HPDE6-E6E7 (cell line): ENCODE data around the gene NACA.

ENCODE experiments used
- DNase-seq: peaks from one replicate; pipeline ENCODE4 v3.0.0; 2011; ENCODE audit warnings: missing footprints; ENCODE audit errors: extremely low spot score

Gene NACA

GRCh38 chr12:56688129-56688845 is 36.8 kb downstream of the NACA start, which contains the start of gene PTGES3:
Gene PTGES3, minus strand, starts transcription at chr12:56688284. Its CDS starts 285 bp downstream, at chr12:56687999.
- DNase-seq: peak; percentile 93

- DNase-seq: peak; percentile 17
Measured at GRCh38 chr12:56687223-56688128, 37.6 kb downstream of the NACA start.

GRCh38 chr12:56684745-56685359 is 40.2 kb downstream of the NACA start:
- no peak for DNase-seq

GRCh38 chr12:56682323-56682722 is 42.8 kb downstream of the NACA start:
- no peak for DNase-seq

- no peak for DNase-seq
Measured at GRCh38 chr12:56679883-56680575, 45.1 kb downstream of the NACA start.

- no peak for DNase-seq
Measured at GRCh38 chr12:56678852-56679251, 46.2 kb downstream of the NACA start.

- DNase-seq: no peak
Measured at GRCh38 chr12:56677680-56678079, 47.4 kb downstream of the NACA start.

GRCh38 chr12:56676851-56677580 is 48.1 kb downstream of the NACA start:
- DNase-seq: no peak

GRCh38 chr12:56671608-56672007 is 53.5 kb downstream of the NACA start:
- DNase-seq: no peak

GRCh38 chr12:56670836-56671235 is 54.3 kb downstream of the NACA start:
- DNase-seq: no peak

GRCh38 chr12:56668197-56668457 is 57.0 kb downstream of the NACA start:
- DNase-seq: no peak
